PC-9 (cell line): ENCODE data around the gene C10orf143.

ENCODE experiments used
- EZH2 ChIP-seq: fragments of 200-600 bp; sonication (generic); IDR thresholded peaks from 2 replicates; pipeline ENCODE4 v1.8.0; 2017; ENCODE audit warnings: antibody characterized with exemption, low read depth
- TF ChIP-seq, protein P1 (sequence below): fragments of 200-600 bp; sonication (generic); conservative IDR thresholded peaks from 2 replicates; pipeline ENCODE4 v1.6.1; 2017; ENCODE audit warnings: mixed run types, antibody characterized with exemption, mild to moderate bottlenecking, moderate library complexity

- TF ChIP-seq, protein P1, sequence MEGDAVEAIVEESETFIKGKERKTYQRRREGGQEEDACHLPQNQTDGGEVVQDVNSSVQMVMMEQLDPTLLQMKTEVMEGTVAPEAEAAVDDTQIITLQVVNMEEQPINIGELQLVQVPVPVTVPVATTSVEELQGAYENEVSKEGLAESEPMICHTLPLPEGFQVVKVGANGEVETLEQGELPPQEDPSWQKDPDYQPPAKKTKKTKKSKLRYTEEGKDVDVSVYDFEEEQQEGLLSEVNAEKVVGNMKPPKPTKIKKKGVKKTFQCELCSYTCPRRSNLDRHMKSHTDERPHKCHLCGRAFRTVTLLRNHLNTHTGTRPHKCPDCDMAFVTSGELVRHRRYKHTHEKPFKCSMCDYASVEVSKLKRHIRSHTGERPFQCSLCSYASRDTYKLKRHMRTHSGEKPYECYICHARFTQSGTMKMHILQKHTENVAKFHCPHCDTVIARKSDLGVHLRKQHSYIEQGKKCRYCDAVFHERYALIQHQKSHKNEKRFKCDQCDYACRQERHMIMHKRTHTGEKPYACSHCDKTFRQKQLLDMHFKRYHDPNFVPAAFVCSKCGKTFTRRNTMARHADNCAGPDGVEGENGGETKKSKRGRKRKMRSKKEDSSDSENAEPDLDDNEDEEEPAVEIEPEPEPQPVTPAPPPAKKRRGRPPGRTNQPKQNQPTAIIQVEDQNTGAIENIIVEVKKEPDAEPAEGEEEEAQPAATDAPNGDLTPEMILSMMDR: no peak
- no peak for TF ChIP-seq EZH2
These were observed 59.9 kb downstream of the C10orf143 start for GRCh38 chr10:130050721-130051120.
